Stimulated activated CD8-positive, alpha-beta memory T cell treated with anti-CD3 and anti-CD28 coated beads, Interleukin-15, amount 100 ng/mL, for 24 hours (primary cell): Measurements from ENCODE around the gene CMC2.

Experiments used
- DNase-seq: peaks from one replicate; pipeline ENCODE4 v3.0.0-alpha.2; 2020; ENCODE audit warnings: low read depth

CMC2 gene

DNA sequence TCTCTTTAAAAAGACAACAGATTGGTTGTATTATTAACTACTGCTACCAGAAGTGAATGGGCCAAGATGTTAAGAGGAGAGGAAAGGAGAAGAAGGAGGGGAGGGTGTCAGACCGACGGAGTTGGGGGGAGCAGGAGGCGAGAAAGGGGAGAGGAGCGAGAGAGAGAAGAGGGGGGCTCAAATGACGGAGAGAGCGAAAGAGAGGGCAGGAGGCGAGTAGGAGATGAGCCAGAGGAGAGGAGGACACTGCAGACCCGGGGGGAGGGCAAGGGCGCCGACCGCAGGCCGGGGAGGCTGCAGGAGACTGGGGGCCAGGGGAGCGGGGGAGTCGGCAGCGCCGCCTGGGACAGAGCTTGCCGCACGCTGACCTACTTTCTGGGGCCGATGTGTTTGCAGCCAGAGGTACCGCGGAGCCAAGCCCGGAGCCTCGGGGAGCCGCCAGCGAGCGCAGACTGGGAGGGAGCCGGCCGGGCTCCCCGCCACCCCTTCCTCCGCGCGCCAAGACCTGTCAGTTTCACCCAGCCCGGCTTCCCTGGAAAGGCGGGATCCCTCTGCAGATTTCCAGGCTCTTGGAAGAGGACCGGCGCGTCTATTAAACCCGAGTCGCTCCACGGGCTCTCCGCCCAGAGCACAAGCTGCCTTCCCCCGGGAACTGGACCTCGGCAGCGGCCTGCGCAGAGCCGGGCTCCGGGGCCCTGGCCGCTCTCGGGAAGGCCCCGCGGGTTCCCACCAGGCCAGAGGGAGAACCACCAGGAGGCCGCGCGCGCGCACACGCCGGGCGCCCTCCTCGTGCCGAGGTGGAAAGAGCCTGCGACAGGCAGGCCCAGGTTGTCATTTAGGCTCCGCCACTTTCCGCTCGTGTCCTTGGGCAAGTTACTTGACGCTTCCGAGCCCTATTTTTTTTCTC lies 74.6 kb downstream of the CMC2 start:
- no peak for DNase-seq

DNA sequence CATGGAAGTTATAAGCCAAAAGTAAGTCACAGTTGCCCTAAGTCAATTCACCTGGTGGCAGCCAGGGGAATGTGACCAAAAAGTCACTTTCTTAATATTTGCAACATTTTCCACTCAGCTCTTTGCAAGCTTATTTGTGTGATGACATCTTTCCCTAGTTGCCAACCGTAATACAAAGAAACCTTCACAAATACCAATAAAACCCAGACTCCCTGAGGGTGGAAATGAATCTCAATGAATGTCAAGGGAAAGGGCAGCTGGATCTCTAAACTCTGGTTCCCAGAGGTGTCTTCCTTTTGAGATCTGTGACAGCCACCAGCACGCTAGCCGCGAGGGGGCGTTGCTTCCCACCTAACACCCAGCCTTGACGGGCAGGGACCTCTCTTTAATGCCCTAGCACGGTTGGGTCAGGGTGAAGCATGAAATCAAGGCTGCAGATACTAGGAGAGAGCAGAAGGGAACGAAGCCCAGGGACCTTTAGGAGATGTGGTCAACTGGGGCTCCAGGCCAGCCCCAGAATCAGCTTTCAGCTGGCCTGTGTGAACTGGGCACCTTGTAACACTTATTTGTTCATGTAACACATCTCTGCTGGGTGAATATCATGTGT lies 82.2 kb downstream of the CMC2 start:
- no peak for DNase-seq

DNA sequence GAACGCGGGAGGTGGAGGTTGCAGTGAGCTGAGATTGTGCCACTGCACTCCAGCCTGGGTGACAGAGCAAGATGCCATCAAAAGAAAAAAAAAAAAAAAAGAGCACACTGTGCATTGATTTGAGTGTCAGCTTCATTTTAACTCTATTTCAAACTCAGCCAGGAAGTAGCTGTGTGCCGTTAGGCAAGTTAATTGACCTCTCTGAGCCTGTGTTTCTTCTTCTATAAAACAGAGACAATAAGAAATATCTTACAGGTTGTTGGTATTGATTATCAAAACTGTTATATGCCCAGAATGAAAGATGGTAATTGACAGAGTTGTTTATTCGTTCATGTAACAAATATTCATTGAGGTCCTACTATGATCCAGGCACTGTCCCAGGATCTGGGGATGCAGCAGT lies 83.3 kb downstream of the CMC2 start:
- DNase-seq: no peak
